HG02884 (cell line): ENCODE data around the gene PIGL.
"Not testable (repeated sequence)": the region's sequence is repeated elsewhere in the genome, so short reads cannot be mapped to it uniquely, and the experiment has no call there.

Source experiments
- ATAC-seq: cut with Tn5 transposase; IDR thresholded peaks from one replicate; pipeline ENCODE4 v1.9.1; 2021; ENCODE audit warnings: mild to moderate bottlenecking, moderate library complexity; ENCODE audit not compliant: unreplicated experiment

Gene PIGL

DNA sequence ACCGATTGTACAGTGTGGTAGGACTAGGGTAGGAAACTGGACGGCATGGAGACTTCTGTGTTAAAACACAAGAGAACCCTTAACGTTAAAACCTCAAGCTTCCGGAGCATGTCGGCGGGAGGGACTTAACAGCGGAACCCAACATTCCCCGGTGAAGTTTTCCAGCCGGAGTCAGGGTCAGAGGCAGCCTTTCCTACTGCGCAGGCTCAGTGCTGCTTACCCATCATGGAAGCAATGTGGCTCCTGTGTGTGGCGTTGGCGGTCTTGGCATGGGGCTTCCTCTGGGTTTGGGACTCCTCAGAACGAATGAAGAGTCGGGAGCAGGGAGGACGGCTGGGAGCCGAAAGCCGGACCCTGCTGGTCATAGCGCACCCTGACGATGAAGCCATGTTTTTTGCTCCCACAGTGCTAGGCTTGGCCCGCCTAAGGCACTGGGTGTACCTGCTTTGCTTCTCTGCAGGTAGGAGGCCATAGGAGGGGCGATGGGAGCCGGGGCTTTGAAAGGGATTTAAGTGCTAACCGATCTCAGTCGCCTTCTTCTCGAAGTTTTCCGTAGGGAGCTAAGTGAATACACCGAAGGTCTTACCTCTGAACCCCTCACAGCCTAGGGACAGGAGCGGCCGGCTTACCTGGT, at the start of gene PIGL:
TSS of gene PIGL (plus strand) at position 209 of the 634 bp plus-strand sequence. CDS start at position 226, 17 bp downstream.
- peak; percentile 39 for ATAC-seq

- no peak for ATAC-seq
These were observed 45.4 kb upstream of the PIGL start for GRCh38 chr17:16171613-16172012.

- ATAC-seq = no peak
These were observed 38.2 kb upstream of the PIGL start for GRCh38 chr17:16178836-16179235.

GRCh38 chr17:16181581-16181980, 35.4 kb upstream of the PIGL start:
- no peak for ATAC-seq

DNA sequence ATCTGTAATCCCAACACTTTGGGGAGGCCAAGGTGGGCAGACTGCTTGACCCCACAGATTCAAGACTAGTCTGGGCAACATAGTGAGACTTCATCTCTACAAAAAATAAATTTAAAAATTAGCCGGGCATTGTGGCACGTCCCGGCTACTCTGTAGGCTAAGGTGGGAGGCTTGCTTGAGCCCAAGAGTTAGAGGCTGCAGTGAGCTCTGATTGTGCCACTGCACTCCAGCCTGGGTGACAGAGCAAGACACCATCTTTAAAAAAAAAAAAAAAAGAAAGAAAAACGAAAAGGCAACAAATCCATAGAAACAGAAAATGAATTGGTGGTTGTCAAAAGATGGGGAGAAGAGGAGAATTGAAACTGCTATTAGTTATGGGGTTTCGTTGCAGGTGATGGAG, 29.4 kb upstream of the PIGL start:
- ATAC-seq = no peak

- no peak for ATAC-seq
These were observed 27.1 kb upstream of the PIGL start for GRCh38 chr17:16189791-16190348.

DNA sequence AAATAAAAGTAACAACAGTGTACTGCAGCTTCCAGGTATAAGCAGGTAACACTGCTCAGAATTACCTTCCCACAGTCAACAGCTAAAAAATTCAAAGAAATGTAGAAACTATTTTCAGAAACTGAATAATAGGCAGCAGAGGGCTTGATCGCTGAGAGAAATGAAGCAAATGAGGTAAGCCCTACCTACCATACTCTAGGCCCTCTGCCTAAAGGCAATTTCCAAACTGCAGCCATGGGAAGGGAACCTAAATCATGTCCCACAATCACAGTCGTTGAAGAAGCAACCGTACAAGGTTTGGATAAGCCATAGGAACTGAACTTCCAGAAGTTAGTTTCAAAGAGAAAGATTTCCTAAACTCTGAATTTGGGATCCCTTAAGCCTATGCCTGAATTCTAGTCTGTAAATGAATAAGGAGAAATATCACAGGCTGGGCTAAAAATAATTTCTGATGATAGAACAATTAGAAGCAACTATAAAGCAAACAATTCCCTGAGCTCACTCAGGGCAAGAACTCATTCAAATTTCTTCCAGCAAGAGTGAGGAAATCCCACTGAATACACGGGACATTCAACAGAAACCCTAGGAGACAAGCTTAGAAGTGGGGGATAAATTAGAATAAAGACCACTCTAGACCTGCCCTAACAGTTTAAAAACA, 26.2 kb upstream of the PIGL start:
- ATAC-seq = no peak

- ATAC-seq = no peak
These were observed 25.4 kb upstream of the PIGL start for GRCh38 chr17:16191604-16192003.

DNA sequence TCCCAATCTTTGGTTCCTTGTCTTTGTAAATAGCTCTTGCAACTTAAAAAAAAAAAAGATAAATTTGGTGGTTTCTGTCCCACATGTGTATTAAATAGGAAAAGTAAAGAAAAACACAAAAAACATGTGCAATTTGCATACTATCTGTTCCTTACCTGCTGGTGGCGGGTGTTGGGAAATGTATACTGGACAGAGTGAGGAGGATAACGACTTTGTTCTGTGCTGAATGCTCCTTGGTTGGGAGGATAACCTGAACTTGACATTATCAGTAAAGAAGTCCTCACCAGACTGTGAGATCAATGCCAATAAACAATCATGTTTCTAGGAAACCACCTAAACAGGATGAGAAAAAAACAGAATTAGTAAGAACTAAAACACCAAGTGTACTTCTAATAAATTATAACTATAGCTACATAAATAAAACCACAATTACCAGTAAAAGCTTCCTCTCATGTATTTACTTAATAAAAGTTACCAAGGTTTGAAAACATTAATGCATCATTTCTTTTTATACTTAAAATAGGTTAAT, 22.6 kb upstream of the PIGL start:
- ATAC-seq = not testable (repeated sequence)

- ATAC-seq = no peak
These were observed 19.7 kb upstream of the PIGL start for GRCh38 chr17:16197276-16197675.

DNA sequence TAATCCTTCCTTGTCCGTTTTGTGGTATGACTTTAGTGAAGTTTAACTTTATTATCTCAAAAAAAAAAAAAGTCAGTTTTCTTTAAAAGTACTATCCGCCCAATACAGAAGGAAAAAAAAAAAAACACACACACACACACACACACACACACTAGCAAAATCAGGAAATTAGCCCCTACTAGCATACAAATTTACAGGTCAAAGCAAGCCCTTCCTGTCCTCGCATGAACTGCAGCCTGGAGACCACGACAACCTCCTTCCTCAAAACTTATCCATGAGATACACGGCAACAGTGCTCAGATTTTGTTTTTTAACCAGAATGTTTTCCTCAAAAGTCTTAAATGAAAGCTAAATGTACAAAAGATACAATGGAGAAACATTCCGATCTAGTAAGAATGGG, 17.9 kb upstream of the PIGL start:
- ATAC-seq = no peak

DNA sequence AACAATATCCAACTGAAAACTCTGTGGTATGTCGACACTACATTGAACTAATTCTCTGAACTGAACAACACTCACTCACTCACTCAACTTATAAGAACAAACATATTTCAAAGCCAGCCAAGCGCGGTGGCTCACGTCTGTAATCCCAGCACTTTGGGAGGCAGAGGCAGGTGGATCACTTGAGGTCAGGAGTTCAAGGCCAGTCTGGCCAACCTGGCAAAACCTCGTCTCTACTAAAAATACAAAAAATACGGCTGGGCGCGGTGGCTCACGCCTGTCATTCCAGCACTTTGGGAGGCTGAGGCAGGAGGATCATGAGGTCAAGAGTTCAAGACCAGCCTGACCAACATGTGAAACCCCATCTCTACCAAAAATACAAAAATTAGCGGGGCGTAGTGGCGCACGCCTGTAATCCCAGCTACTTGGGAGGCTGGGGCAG, 15.3 kb upstream of the PIGL start:
- ATAC-seq = not testable (repeated sequence)

GRCh38 chr17:16202554-16203500, 14.2 kb upstream of the PIGL start:
- not testable (repeated sequence) for ATAC-seq

DNA sequence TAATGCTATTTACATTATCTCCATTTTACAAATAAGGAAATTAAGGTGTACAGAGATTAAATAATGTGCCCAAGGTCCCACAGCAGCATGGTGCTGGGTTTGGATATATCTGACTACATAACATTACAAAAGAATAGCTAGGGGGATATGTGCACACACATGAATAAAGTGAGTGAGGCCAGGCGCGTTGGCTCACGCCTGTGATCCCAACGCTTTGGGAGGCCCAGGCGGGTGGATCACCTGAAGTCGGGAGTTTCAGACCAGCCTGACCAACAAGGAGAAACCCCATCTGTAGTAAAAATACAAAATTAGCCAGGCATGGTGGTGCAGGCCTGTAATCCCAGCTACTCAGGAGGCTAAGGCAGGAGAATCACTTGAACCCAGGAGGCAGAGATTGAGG, 12.2 kb upstream of the PIGL start:
- not testable (repeated sequence) for ATAC-seq

DNA sequence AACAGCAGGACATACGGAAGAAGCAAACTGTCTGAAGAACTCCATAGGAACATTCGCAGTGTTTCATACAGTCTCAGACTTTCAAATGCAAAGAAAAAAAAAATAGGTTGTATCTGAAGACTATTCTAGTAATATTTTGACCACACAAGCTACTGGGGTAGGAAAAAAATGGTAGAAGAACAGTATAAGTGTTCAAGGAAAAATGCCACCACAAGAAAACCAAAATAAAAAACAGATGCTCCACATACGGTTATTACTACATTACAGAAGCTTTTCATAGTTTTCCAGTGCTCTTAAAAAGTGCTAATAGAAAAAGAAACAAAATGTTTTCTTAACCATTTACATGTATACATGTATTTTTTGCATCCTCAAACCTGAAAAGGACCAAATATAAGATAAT, 5.4 kb upstream of the PIGL start:
- ATAC-seq = no peak

DNA sequence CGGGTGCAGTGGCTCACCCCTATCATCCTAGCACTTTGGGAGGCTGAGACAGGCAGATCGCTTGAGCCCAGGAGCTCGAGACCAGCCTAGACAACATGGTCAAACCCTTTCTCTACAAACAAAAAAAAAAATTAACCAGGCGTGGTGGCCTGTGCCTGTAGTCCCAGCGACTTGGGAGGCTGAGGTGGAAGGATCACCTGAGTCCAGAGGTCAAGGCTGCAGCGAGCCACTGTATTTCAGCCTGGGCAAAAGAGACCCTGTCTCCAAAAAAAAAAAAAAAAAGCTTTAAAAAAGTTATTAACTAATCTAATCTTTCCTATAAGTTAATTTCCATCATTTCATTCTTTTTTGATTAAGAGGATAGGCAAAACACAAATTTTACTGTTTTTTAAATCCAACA, 4.2 kb upstream of the PIGL start:
- ATAC-seq = no peak

DNA sequence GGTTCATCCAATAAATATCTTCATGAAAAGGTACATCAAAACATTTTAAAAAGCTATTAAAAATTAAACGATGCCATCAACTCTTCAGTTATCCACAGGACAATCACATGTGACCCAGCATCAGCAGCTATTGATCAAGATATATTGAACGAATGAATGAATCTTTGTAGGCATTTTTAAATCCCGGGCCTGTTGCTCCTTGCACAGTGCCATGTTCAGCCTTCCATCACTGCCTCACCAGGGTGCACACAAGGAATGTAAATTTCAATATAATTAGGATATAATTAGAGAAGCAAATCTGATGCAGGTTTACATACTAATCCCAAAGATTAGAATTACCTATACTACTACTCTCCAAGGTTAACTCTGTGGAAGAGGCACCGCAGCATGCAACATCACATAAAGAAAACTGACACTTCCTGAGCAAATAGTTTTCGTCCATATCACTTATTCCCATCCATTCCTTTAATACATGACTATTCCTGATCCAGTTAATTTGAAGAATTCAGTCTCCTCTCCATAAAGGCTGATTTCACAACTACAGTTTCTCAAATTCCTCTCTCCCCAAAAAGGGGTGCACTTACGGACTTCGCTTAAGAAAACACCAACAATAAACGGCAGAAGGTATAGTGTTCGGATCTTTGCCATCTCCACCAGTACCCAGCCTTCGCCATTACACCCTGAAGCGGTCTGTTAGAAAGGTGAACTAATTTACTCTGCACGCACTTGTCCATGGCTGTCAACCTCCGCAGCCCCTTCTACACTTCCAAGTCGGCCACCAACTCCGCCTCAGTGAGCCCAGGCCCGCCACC, 2.6 kb upstream of the PIGL start:
- peak; percentile 9 for ATAC-seq

GRCh38 chr17:16215002-16215272, 2.1 kb upstream of the PIGL start:
- peak; percentile 18 for ATAC-seq

GRCh38 chr17:16215273-16215964, 1.6 kb upstream of the PIGL start, which contains the start of gene NCOR1:
TSS of gene NCOR1 (minus strand) at chr17:16215534. CDS start at chr17:16194569, 20,965 bp downstream.
- peak; percentile 62 for ATAC-seq

- peak; percentile 15 for ATAC-seq
These were observed 1.1 kb upstream of the PIGL start for GRCh38 chr17:16215965-16216316.
